ENCODE data around the gene KRT79. TPM values are rescaled to one million over a fixed set of nuclear protein-coding genes. Genes with fewer than 3 reads are reported as not detected.

The KRT79 gene
- total and polyA plus RNA-seq, 9 of the 15 experiments (the other 6 are each of a cell fraction or from before 2014, with no cell fraction given), result 0.03 to 2.3 (median 0.23) TPM; not detected in 2

- H4K20me1 ChIP-seq (replicated peaks; ENCODE audit: control insufficient read depth, insufficient read depth, low read length), result no peaks in the 10 kb centered on the region; the same call in 1 of the 2 replicates
- H3K36me3 ChIP-seq (ENCODE audit: control insufficient read depth, insufficient read depth, low read length), result no peaks in the 10 kb centered on the region
- H3K4me1 ChIP-seq (replicated peaks in 1 of 2; ENCODE audit: control insufficient read depth in 2 of 2, insufficient read depth in 2 of 2, low read length in 2 of 2), result no peaks in the 10 kb centered on the region
- POLR2A ChIA-PET, result interaction anchor here (0.7 to 1.6 kb wide), 2 partner anchors 11 to 41 kb away, joined by 3 to 4 read pairs; no protein-coding TSS in a partner anchor
- H3K4me2 ChIP-seq (ENCODE audit: insufficient read depth, low read length), result no peak overlapping the region
- TF ChIP-seq SAP30 (IDR thresholded peaks at IDR 0.05; ENCODE audit: borderline replicate concordance, insufficient read depth, low read depth, low read length, poor library complexity, severe bottlenecking) (no peak), SETDB1 (IDR thresholded peaks at IDR 0.05; ENCODE audit: low read length) (no peak), MIER1 (IDR thresholded peaks at IDR 0.05; ENCODE audit: low read depth) (no peak), HMG20A (CRISPR knock-in tag; conservative IDR thresholded peaks at IDR 0.05) (no peak), YBX1 (IDR thresholded peaks at IDR 0.05) (no peak), SIN3A (IDR thresholded peaks at IDR 0.05; ENCODE audit: borderline replicate concordance in 2 of 2, control insufficient read depth in 1 of 2, low read depth in 2 of 2, low read length in 2 of 2) (no peak), SMARCA4 (IDR thresholded peaks at IDR 0.05) (no peak), HNRNPH1 (optimal IDR thresholded peaks at IDR 0.05; ENCODE audit: low read depth, low read length) (no peak), EZH2 (IDR thresholded peaks at IDR 0.05; ENCODE audit: borderline replicate concordance, low read depth, low read length) (no peak), ZNF354B (CRISPR knock-in tag; IDR thresholded peaks at IDR 0.05) (no peak), ZSCAN29 (IDR thresholded peaks at IDR 0.05) (no peak), RB1 (IDR thresholded peaks at IDR 0.05; ENCODE audit: low read depth) (no peak), MEIS2 (IDR thresholded peaks at IDR 0.05; ENCODE audit: partially characterized antibody) (no peak), ZBTB7A (IDR thresholded peaks at IDR 0.05; ENCODE audit: borderline replicate concordance, control insufficient read depth, low read depth, low read length) (no peak), OTX1 (CRISPR knock-in tag; IDR thresholded peaks at IDR 0.05) (no peak)
- TF ChIP-seq, protein P1, sequence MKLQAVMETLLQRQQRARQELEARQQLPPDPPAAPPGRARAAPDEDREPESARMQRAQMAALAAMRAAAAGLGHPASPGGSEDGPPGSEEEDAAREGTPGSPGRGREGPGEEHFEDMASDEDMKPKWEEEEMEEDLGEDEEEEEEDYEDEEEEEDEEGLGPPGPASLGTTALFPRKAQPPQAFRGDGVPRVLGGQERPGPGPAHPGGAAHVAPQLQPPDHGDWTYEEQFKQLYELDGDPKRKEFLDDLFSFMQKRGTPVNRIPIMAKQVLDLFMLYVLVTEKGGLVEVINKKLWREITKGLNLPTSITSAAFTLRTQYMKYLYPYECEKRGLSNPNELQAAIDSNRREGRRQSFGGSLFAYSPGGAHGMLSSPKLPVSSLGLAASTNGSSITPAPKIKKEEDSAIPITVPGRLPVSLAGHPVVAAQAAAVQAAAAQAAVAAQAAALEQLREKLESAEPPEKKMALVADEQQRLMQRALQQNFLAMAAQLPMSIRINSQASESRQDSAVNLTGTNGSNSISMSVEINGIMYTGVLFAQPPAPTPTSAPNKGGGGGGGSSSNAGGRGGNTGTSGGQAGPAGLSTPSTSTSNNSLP (IDR thresholded peaks at IDR 0.05; ENCODE audit: borderline replicate concordance, low read depth, low read length), result no peak
- TF ChIP-seq, protein P2, sequence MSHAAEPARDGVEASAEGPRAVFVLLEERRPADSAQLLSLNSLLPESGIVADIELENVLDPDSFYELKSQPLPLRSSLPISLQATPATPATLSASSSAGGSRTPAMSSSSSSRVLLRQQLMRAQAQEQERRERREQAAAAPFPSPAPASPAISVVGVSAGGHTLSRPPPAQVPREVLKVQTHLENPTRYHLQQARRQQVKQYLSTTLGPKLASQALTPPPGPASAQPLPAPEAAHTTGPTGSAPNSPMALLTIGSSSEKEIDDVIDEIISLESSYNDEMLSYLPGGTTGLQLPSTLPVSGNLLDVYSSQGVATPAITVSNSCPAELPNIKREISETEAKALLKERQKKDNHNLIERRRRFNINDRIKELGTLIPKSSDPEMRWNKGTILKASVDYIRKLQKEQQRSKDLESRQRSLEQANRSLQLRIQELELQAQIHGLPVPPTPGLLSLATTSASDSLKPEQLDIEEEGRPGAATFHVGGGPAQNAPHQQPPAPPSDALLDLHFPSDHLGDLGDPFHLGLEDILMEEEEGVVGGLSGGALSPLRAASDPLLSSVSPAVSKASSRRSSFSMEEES (CRISPR knock-in tag; IDR thresholded peaks at IDR 0.05), result no peak
- no peak overlapping the region for H2AFZ ChIP-seq (ENCODE audit: low read depth, low read length)
- intact Hi-C loops (cut with micrococcal nuclease) (no loop called here), in situ Hi-C loops (cut with MboI) (no loop called here)
- H3K9me1 ChIP-seq (ENCODE audit: control insufficient read depth, insufficient read depth, low read length), result no peaks in the 10 kb centered on the region
- no TSS peak for BruUV-seq (replicated peaks)
- H3K79me2 ChIP-seq (ENCODE audit: control insufficient read depth, insufficient read depth, low read length), result no peaks in the 10 kb centered on the region
- no peak overlapping the region for H3K27ac ChIP-seq (ENCODE audit: extremely low read depth, low read depth, low read length)
- no peak overlapping the region for H3K4me3 ChIP-seq
- FAIRE-seq, result no peak
- H3K9me3 ChIP-seq (replicated peaks; ENCODE audit: control insufficient read depth, insufficient read depth, low read depth, low read length), result no peaks in the 10 kb centered on the region
- ATAC-seq, result no peak
- no peak for DNase-seq (ENCODE audit: extremely low read depth in 1 of 4, low spot score in 3 of 4)
- 0% methylated on average over 4 of the region's 4 CpGs for WGBS (ENCODE audit: insufficient coverage, low coverage, missing lambda C conversion rate)
- CTCF ChIA-PET (ENCODE audit: low intra/inter-chr PET ratio), result no interaction called here
- H3K9ac ChIP-seq (ENCODE audit: insufficient read depth in 1 of 2, low read depth in 2 of 2, low read length in 2 of 2), result no peak overlapping the region
- H3K27me3 ChIP-seq (ENCODE audit: control insufficient read depth in 2 of 2, insufficient read depth in 2 of 2, low read length in 2 of 2), result peaks cover 26 to 46% of the 10 kb centered on the region in 2 experiments
Measured at GRCh38 chr12:52782502-52782901, 51.6 kb downstream of the KRT79 start.

Data from K562 (cell line).